Measurements from ENCODE around the gene CYB561D1.

DNA sequence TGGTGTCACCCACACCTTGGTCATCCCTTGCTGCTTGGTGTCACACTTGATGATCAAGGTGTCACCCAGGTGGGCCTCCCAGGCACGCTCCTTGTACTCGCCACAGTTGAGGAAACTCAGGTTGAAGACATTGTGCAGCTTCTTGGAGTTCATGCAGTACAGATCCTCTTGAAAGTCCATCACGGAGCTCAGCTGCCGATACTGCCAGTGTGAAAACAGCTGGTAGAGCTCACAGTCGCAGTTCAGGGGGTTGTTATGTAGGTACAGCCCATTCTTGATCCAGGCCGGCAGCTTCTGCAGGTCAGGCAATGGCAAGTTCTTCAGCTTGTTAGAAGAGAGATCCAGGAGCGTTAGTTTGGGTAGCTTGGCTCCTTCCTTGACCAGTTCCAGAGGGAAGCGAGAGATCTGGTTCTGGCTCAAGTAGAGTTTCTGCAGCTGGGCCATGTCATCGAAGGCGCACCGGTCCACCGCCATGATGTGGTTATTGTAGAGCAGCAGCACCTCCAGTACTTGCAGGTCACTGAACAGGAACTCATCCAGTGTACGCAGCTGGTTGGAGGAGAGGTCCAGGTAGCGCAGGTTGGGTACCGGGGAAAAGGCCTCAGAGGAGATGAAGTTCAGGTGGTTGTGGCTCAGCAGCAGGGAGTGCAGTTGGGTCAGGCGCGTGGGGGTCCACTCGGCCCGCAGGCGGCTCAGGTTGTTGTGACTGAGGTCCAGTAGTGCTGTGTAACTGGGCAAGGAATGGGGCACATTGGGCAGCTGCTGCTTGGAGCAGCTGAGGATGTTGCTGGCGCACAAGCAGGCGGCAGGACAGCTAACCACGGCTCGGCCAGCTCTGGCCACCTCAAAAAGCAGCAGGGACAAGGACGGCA is 14.3 kb downstream of the CYB561D1 start:
- TF ChIP-seq, protein P1, sequence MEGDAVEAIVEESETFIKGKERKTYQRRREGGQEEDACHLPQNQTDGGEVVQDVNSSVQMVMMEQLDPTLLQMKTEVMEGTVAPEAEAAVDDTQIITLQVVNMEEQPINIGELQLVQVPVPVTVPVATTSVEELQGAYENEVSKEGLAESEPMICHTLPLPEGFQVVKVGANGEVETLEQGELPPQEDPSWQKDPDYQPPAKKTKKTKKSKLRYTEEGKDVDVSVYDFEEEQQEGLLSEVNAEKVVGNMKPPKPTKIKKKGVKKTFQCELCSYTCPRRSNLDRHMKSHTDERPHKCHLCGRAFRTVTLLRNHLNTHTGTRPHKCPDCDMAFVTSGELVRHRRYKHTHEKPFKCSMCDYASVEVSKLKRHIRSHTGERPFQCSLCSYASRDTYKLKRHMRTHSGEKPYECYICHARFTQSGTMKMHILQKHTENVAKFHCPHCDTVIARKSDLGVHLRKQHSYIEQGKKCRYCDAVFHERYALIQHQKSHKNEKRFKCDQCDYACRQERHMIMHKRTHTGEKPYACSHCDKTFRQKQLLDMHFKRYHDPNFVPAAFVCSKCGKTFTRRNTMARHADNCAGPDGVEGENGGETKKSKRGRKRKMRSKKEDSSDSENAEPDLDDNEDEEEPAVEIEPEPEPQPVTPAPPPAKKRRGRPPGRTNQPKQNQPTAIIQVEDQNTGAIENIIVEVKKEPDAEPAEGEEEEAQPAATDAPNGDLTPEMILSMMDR (IDR thresholded peaks at IDR 0.05; ENCODE audit: borderline replicate concordance, extremely low read depth, low read length, poor library complexity, severe bottlenecking), result no peak
- no peak for TF ChIP-seq EZH2 (IDR thresholded peaks at IDR 0.05; ENCODE audit: borderline replicate concordance, low read depth, low read length, severe bottlenecking)
